EL (cell line): ENCODE results near the gene SMARCD2.
A peak's percentile ranks its signal among the peaks of the same experiment; 100 is the strongest.

Experiments used
- DNase-seq: peaks from one replicate; pipeline ENCODE4 v3.0.0-alpha.2; 2016

Gene SMARCD2

GRCh38 chr17:63848834-63849689 lies 6.6 kb upstream of the SMARCD2 start:
- DNase-seq, result peak; percentile 86

DNA sequence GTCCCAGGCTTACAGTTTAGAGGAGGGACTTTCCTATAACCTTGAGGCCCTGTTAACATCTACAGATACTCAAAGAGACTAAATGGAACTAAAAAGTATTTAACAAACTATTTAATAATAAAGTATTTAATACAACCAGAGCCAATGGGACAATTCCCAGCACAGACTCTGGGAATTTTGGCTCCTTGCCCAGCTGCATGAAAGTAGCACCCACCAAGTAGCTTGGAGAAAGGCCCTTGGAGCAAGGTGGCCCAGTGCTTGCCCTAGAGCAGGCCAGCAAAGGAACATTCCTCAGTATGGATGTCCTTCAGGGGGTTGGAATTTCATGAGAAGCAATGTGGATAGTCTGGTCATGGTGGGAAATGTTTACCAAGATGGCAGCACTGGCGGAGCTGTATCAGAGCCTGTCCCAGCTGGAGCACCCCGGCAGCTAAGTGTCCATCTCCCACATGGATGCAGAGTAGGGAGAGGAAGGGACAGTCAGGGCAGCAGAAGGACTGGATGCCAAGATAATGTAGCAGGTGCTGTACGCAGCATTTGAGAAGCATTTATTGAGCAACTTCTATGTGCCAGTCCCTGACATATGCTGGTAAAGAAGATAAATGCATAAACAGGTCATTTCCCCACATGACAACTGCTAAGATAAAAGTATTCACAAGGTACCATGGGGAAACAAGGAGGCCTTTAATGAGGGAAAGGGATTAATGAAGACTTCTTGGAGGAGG lies 5.2 kb upstream of the SMARCD2 start:
- DNase-seq, result no peak

- DNase-seq, result no peak
Measured at GRCh38 chr17:63845509-63845908, 3.0 kb upstream of the SMARCD2 start.

- DNase-seq, result no peak
Measured at GRCh38 chr17:63843910-63844677, 1.6 kb upstream of the SMARCD2 start.

DNA sequence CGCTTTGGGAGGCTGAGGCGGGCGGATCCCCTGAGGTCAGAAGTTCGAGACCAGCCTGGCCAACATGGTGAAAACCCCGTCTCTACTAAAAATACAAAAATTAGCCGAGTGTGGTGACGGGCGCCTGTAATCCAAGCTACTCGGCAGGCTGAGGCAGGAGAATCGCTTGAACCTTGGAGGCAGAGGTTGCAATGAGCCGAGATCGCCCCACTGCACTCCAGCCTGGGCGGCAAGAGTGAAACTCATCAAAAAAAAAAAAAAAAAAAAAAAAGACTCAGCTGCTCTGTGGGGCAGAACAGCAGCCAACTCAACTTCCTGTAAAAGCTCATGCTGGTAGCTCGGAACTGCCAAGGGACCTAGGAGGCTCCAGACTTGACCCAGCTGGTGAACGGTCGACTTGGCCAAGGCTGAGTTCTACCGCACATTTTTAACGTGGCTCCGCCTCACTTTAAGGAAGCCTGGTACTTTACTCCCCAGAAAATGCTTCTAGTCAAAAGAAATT lies 953 bp upstream of the SMARCD2 start:
- DNase-seq, result peak; percentile 70

GRCh38 chr17:63842173-63842539 lies 329 bp downstream of the SMARCD2 start:
- DNase-seq, result no peak

DNA sequence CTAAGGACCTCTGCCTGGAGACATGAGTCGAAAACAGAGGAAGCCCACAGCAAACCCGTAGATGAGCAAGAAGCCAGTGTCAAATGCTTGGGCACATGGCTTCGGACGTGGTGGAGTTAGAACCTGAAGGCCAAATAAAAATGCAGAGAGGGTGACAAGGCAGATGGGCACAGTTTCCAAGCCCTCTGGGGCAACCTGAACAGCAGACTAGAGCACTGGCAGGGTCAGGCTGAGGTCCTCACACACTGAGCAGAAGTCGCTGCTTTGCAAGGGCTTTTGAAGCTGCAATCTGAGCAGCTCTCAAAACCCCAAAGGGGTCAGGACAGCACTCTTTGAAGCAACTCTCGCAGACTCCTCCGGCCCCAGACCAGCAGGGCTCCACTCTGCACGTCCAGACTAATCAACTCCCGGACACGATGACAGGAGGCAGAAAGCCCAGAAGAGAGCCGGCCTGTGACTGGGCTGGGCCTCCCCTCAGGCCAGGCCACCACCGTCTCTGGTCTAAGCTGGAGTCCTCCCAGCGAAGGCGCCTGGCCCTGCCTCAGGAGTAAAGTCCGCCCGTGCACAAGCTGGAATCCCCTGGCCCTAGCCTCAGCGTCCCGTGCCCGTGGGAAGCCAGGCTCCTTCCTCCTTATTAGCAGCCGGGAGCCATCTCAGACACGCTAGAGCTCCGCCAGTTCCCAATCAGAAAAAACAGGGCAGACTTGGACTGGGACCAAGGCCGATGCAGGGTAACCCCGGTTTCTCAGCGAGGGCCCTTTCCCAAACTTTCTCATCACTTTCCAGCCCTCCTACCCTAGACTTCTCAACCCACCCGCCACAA lies 924 bp downstream of the SMARCD2 start:
- DNase-seq, result peak; percentile 50

DNA sequence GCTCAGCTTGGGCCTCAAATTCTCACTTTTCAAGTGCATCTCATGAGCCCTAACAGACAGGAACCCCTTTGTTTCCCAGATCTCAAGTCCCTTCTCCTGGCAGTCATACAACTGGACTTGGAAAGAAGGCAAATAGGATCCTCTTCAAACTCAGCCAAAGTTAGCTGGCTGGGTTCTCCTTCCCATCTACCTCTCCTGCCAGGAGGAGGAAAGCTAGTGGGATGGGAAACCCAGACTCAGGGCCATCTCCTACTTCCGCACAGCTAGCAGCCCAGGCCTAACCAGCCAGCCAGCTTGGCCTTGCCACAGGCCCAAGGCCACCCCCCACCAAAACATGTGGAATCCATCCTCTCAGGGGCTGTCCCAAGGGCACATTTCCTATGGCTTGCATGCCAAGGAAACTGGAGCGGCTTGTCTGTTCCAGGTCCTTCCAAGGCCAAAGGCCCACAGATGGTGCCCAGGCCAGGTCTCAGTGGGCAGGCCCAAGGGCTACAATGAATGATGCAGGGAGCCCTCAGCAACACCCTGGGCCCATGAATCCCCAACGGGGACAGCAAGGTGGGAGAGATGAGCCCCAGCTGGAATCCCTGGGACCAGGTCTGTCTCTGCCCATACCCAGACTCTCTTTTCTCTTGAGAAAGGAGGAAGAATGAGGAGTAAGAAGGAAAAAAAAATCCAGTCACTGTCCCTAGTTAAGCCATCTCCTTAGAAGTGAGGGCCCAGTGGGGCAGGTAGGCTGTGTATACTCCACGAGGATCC lies 1.7 kb downstream of the SMARCD2 start:
- peak; percentile 31 for DNase-seq

DNA sequence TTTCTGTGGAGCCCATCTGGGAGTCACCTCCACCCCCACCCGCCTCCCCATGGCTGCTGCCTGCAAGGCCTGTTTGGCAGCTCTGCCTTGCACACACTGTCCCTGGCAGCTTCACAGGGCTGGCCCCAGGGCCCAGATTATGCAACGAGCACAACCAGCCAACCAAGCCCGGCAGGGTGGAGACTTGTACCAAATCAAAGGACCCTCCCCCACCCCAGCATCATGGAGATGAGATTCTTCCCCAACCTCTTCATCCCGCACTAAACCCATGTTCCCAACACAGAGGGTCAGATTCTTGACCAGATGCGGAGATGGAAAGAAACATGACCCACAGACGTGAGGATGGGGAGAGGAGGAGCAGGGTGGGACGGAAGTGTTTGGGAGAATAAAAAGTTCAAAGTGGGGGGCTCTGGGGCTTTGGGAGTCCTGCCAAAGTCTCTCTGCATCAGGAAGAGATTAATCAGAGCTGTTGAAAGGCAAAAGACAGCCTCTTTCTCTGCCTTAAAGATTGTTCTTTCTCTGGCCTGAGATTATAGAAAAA lies 3.8 kb downstream of the SMARCD2 start:
- DNase-seq, result no peak

DNA sequence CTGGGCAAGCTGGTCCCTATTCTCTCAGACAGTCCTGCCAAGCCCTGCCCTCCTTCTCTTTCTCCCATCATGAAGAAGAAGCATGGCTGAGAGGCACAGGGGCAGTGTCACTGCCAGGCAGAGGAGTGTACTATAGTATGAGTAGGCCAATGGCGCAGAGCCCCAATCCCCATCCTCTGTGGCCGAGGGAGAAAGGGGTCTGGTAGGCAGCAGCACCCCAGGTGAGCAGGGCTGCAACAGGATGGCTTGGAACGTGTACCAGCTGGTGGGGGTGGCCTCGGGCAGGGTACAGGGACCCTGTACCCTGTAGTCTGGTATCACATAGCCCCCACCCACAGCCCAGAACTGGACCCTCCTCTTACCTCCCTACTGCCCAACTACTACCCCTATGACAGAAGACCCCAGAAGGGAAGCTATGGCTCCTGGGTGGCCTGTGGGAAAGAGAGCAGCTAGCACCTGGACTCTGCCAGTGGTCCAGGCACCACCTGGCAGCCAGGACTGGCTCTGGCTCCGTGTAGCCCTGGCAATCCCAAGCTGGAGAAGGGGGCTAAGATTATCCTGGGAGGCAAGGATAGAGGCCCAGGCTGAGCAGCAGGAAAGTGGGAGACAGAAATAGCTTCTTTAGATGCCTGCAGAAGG lies 4.4 kb downstream of the SMARCD2 start:
- no peak for DNase-seq

- DNase-seq, result no peak
Measured at GRCh38 chr17:63837480-63837879, 5.0 kb downstream of the SMARCD2 start.

DNA sequence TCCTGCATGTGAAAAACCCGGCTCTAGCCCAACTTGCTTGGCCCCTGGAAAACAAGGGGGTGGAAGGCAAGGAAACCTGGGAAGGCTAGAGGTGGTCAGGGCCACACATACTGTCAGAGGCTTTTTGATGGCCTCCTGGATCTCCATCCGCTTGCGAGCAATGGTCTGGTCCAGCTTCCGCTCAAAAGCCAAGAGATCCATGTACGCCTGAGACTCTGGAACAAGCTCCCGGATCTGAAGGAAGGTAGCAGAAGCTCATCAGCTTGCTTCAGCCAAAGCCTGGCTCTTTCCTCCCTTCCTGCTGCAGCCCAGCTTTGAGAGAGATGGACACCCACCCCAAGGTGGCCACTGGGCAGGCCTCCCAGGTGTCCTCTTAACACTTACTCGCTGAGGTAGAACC lies 5.7 kb downstream of the SMARCD2 start:
- DNase-seq, result no peak

DNA sequence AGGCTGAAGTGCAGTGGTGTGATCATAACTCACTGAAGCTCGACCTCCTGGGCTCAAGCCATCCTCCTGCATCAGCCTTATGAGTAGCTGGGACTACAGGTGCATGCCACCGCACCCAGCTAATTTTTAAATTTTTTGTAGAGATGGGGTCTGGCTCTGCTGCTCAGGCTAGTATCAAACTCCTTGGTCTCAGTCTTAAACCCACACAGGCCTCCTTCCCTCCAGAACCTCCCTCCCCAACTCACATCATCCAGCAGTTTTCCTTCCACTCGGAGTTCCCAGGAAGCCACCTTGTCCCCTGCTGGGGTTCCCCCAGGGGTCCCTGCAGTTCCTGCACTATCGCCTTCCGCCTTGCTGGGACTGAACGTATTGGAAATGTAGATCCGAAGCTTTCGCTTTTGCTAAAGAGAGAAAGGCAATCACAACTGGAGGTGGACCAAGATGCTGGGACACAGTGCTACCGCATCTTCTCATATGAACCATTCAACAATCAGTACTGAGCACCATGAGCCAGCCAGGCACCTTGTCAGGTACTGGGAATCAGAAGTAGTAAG lies 7.2 kb downstream of the SMARCD2 start:
- no peak for DNase-seq

DNA sequence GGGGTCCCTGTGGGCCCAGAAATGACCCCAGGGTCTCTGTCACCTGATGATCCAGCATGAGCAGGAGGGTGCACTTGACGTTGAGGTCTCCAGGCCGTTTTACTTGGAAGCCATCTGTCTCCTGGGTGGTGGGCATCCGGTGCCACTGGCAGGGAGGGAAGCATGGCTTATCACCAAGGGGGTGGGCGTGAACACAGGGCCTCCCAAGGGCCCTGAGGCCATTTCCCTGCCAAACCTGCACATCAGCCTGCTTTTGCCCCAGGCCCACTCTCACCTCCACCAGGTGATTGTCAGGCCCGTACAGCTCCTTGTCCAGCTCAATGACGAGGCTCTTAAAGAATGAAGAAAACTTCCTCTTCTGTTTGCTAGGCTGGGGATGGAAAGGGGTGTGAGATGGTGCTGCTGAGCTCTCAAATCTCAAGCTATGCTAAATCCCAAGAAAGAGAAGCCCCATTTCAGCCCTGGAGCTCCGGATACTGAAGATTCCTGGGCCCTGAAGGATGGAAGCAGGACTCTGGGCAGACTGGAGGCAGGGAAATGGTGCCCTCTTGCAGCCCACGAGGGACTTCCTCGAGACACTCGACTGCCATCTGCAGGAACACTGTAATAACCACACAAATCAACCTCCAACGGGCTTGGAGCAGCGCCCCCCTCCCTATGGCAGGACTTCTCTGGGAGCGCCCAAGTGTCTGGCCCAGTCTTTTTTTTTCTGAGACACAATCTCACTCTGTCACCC lies 7.9 kb downstream of the SMARCD2 start:
- DNase-seq, result peak; percentile 85

DNA sequence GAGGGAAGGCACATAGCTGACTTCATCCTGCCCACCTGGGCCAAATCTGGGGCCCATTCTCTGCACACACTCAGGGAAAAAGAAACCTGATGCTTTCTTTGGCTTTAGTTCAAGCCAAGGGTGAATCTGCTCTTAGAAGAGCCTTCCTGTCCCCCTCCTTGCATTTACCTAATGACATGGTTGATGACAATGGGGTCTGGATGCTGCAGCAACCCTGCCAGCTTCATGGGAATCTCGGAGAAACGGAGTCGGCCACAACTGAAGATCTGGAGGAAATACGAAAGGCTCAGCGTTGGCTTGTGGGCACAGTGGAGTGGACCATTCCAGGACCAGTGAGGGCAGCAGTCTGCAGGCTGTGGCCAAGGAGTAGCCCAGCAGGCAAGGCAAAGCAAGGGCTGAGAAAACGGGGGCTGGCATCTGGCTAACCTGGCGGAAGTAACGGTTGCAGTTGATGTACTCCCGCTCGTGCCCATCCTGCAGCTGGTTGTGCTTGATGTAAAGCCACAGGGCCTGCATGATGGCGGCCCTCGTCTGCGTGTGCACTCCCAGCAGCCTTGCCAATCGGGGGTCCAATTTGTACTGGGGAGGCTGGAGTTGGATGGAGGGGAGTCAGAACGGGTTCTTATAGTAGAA lies 8.6 kb downstream of the SMARCD2 start:
- DNase-seq, result no peak

DNA sequence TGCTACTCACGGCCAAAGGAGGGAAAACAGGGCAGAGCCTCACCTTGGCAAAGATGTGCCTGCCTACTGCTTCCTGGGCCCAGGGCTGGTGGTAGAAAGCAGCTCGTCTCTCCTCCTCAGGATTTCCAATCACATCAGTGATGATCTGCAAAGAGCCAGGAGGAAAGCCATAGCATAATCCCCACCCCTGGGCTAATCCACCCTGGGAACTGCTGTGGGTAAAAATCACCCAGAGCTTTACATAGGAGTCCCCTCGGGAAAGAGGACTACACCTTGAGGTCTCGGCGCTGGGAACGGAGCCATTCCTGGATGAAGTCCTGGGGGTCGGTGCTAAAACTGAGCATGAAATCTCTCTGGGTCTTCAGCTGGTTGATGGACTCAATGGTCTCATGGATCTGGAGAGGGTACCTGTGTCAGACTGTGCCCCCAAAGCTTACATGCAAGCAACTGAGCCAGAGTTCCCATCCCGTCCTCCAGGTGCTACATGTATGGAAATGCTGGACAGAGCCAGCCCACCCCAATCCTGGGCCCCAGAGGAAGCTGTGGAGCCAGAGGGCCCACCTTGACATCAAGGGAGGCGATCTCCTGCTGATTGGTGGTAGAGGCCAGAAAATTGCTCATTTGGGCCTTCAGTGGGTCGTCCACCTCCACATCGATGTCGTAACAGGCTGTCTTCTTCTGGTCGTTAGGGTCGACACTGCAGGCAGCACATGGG lies 9.3 kb downstream of the SMARCD2 start:
- no peak for DNase-seq

DNA sequence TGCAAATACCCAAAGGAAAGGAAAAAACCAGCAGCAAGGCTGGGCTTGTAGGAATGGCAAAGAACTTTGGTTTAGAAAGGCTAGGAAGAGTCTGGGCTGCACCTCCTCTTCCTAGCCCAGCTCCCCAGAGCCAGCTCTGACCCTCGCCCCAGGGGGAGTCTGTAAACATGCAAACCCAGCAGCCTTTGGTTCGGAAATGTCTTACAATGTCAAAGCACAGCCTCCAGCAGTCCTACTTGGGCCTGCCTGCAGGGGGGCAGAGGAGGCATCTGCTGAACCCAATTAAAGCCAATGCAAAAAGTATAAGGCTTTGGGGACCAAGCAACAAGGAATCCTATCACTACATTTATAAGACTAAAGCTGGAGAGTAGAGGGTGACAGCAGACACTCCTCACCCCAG lies 10.0 kb downstream of the SMARCD2 start:
- DNase-seq, result no peak

GRCh38 chr17:63832014-63832413 lies 10.5 kb downstream of the SMARCD2 start:
- no peak for DNase-seq

GRCh38 chr17:63831505-63831904 lies 11.0 kb downstream of the SMARCD2 start:
- DNase-seq, result no peak
